IMR-90 (cell line): ENCODE results near the gene SLC66A2. TPM values are rescaled to one million over a fixed set of nuclear protein-coding genes. Genes with fewer than 3 reads are reported as not detected.

ENCODE experiments used
- ATAC-seq: fragments of 200-7000 bp; cut with Tn5 transposase; 2 replicates; pipeline ENCODE4 v1.9.1; 2020; ENCODE audit warnings: low read depth, mild to moderate bottlenecking, moderate library complexity
- BruUV-seq: library from RNA; stranded (reverse); fragments of 400-500 nt; replicated peaks from 2 replicates; lab custom pipeline; 2021; lab: Mats Ljungman, UMichigan
- CTCF ChIA-PET: fragments of 300-600 bp; formaldehyde crosslinking; extraction: SDS; loops from one replicate; lab custom pipeline; 2021; ENCODE audit warnings: antibody characterized with exemption; lab: Yijun Ruan, JAX
- POLR2A ChIA-PET: fragments of 300-600 bp; sonication (Branson Sonifier 250); formaldehyde crosslinking; loops from one replicate; lab custom pipeline; 2022; ENCODE audit warnings: antibody characterized with exemption; ENCODE audit not compliant: unreplicated experiment; lab: Charles Lee
- DNase-seq: peaks from one replicate; pipeline ENCODE4 v3.0.0; 2013
- H2AFZ ChIP-seq: replicated peaks from 2 replicates; pipeline ENCODE3; 2013; ENCODE audit warnings: low read length, mild to moderate bottlenecking; ENCODE audit not compliant: poor library complexity
- H2AK5ac ChIP-seq: 2 replicates; pipeline ENCODE4 v1.6.1; 2013; ENCODE audit warnings: low read depth, low read length, inconsistent platforms
- H2AK9ac ChIP-seq: replicated peaks from 2 replicates; pipeline ENCODE3; 2013; ENCODE audit warnings: mild to moderate bottlenecking, low read depth, low read length, moderate library complexity; ENCODE audit not compliant: poor library complexity
- H2BK120ac ChIP-seq: 2 replicates; pipeline ENCODE4 v1.6.1; 2013; ENCODE audit warnings: low read depth, low read length, inconsistent platforms
- H2BK15ac ChIP-seq: 3 replicates; pipeline ENCODE4 v1.6.1; 2013; ENCODE audit warnings: low read depth, low read length, inconsistent platforms
- H2BK20ac ChIP-seq: 2 replicates; pipeline ENCODE4 v1.6.1; 2013; ENCODE audit warnings: low read depth, mild to moderate bottlenecking, inconsistent platforms, low read length, moderate library complexity
- H2BK5ac ChIP-seq: 2 replicates; pipeline ENCODE4 v1.6.1; 2013; ENCODE audit warnings: mild to moderate bottlenecking, low read depth, low read length, inconsistent platforms; ENCODE audit not compliant: poor library complexity, severe bottlenecking
- H3K14ac ChIP-seq: replicated peaks from 2 replicates; pipeline ENCODE4 v1.6.1; 2013; ENCODE audit warnings: low read depth, low read length, inconsistent platforms
- H3K18ac ChIP-seq: 2 replicates; pipeline ENCODE4 v1.6.1; 2013; ENCODE audit warnings: low read depth, low read length, control low read depth
- H3K23ac ChIP-seq: 2 replicates; pipeline ENCODE4 v1.6.1; 2013; ENCODE audit warnings: low read depth, low read length, inconsistent platforms
- H3K27ac ChIP-seq: 2 replicates; pipeline ENCODE4 v1.5.1; 2013; ENCODE audit warnings: mild to moderate bottlenecking, control low read depth, low read length; ENCODE audit not compliant: insufficient read depth
- H3K27me3 ChIP-seq: 2 replicates; pipeline ENCODE4 v1.6.1; 2013; ENCODE audit warnings: low read length; ENCODE audit not compliant: control insufficient read depth, insufficient read depth
- H3K36me3 ChIP-seq: 2 replicates; pipeline ENCODE4 v1.6.1; 2013; ENCODE audit warnings: low read length, mixed read lengths; ENCODE audit not compliant: control insufficient read depth, insufficient read depth
- H3K4ac ChIP-seq: 2 replicates; pipeline ENCODE4 v1.6.1; 2013; ENCODE audit warnings: low read depth, low read length, inconsistent platforms
- H3K4me1 ChIP-seq: 2 replicates; pipeline ENCODE4 v1.6.1; 2013; ENCODE audit warnings: low read length, mixed read lengths; ENCODE audit not compliant: control insufficient read depth, insufficient read depth
- H3K4me2 ChIP-seq: 2 replicates; pipeline ENCODE4 v1.6.1; 2013; ENCODE audit warnings: low read depth, mild to moderate bottlenecking, control low read depth, low read length, moderate library complexity
- H3K4me3 ChIP-seq: 2 replicates; pipeline ENCODE4 v1.5.1; 2013; ENCODE audit warnings: low read depth, mild to moderate bottlenecking, control low read depth, low read length, moderate library complexity; ENCODE audit not compliant: insufficient read depth
- H3K56ac ChIP-seq: 2 replicates; pipeline ENCODE4 v1.6.1; 2013; ENCODE audit warnings: low read length, inconsistent platforms; ENCODE audit not compliant: insufficient read depth; ENCODE audit errors: extremely low read depth
- H3K79me1 ChIP-seq, 2 experiments: 2 replicates each; pipeline ENCODE4 v1.6.1; 2013; ENCODE audit warnings: low read length in 2 of 2, inconsistent platforms in 1 of 2, low read depth in 1 of 2
- H3K9ac ChIP-seq: 2 replicates; pipeline ENCODE4 v1.6.1; 2013; ENCODE audit warnings: low read depth, low read length, control low read depth
- H3K9me1 ChIP-seq: 2 replicates; pipeline ENCODE4 v1.6.1; 2013; ENCODE audit warnings: low read length, inconsistent platforms; ENCODE audit not compliant: insufficient read depth
- H3K9me3 ChIP-seq: 2 replicates; pipeline ENCODE4 v1.6.1; 2013; ENCODE audit warnings: low read length; ENCODE audit not compliant: control insufficient read depth, insufficient read depth
- H4K20me1 ChIP-seq: 2 replicates; pipeline ENCODE4 v1.6.1; 2013; ENCODE audit warnings: low read length, inconsistent platforms; ENCODE audit not compliant: insufficient read depth
- H4K5ac ChIP-seq: 2 replicates; pipeline ENCODE4 v1.6.1; 2013; ENCODE audit warnings: mild to moderate bottlenecking, low read depth, low read length, control low read depth
- H4K8ac ChIP-seq, 2 experiments: 2 replicates each; pipeline ENCODE4 v1.6.1; 2013; ENCODE audit warnings: low read depth in 2 of 2, low read length in 2 of 2, control low read depth in 1 of 2, inconsistent platforms in 1 of 2
- H4K91ac ChIP-seq: 2 replicates; pipeline ENCODE4 v1.6.1; 2013; ENCODE audit warnings: low read depth, low read length, inconsistent platforms; ENCODE audit not compliant: insufficient read depth
- WGBS, 2 experiments: methylation state at CpG; one replicate each; pipeline versions ENCODE4 v1.1.5 to v1.1.7; 2013; ENCODE audit warnings: missing lambda C conversion rate in 2 of 2; ENCODE audit not compliant: insufficient read length in 1 of 2; ENCODE audit errors: extremely low coverage in 2 of 2; 5-methylcytosine and 5-hydroxymethylcytosine counted together
- dilution Hi-C: fragments of 300-500 bp; cut with HindIII; formaldehyde crosslinking; loops from one replicate; pipeline ENCODE4 v1.14.3; 2018; ENCODE audit warnings: low sequenced_read_pairs; ENCODE audit not compliant: unreplicated experiment
- in situ Hi-C: fragments of 300-500 bp; cut with MboI; formaldehyde crosslinking; loops from 3 replicates; pipeline ENCODE4 v1.14.3; 2019; ENCODE audit warnings: low sequenced_read_pairs, inconsistent platforms, mixed read lengths
- intact Hi-C: fragments of 100-400 bp; cut with micrococcal nuclease; formaldehyde crosslinking; loops from 2 replicates; pipeline ENCODE4 v1.10.0; 2022
- polyA plus RNA-seq, 3 experiments: library from polyadenylated mRNA; depleted of rRNA; stranded (reverse); fragments of >200 nt; gene quantifications; 2 replicates each; pipeline ENCODE4 v1.2.3, GENCODE V29; 2012; ENCODE audit warnings: low replicate concordance in 1 of 3
- total RNA-seq: library from RNA; depleted of rRNA; stranded (reverse); fragments of >200 nt; gene quantifications from 2 replicates; pipeline ENCODE4 v1.2.3, GENCODE V29; 2012
- TF ChIP-seq, protein P1 (sequence below): fragments of 150-350 bp; IDR thresholded peaks from 2 replicates; pipeline ENCODE4 v1.6.1; 2016; ENCODE audit warnings: low read depth, mild to moderate bottlenecking, low read length, moderate library complexity, borderline replicate concordance

SLC66A2 gene
- total and polyA plus RNA-seq, 2 of the 4 experiments (the other 2 are of a cell fraction), result 17.6 to 23.5 TPM

DNA sequence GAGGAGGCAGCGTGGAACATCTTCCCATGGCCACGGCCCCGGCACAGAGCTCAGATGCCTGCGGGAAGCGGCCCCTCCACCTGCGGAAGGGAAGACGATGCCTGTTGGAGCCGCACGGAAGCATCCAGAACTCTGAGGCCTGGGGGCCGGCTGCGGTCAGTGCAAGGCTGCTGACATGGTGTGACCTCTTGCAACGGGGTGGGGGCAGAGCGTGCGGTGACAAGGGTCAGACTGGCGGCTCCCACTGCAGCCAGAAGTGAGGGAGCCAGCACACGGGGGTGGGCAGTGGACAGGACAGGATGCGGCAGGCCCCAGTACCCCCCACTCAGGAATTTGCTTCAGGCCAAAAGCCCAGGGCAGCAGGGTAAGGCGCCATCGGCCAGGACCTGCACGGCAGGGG, 48.8 kb downstream of the SLC66A2 start:
- ChIA-PET POLR2A (no interaction called here), CTCF (no interaction called here)
- dilution Hi-C loops, result no loop called here
- Histone ChIP-seq H3K14ac (no peak overlapping the region), H3K4ac (no peak overlapping the region), H3K18ac (no peak overlapping the region), H3K27ac (no peak overlapping the region), H4K91ac (no peak overlapping the region), H3K27me3 (no peaks in the 10 kb centered on the region), H3K79me1 (no peaks in the 10 kb centered on the region; a peak in 1 of 4 replicates), H3K23ac (no peak overlapping the region), H3K56ac (no peak overlapping the region), H2BK15ac (no peak overlapping the region), H3K9me1 (no peaks in the 10 kb centered on the region), H4K20me1 (no peaks in the 10 kb centered on the region; the same call in 1 of the 2 replicates), H4K8ac (no peak overlapping the region), H3K9me3 (peaks cover 32% of the 10 kb centered on the region), H2AK5ac (no peak overlapping the region), H2AFZ (no peak overlapping the region), H2BK20ac (no peak overlapping the region), H3K4me1 (peaks cover 4% of the 10 kb centered on the region), H2BK5ac (no peak overlapping the region), H3K4me3 (no peak overlapping the region), H2AK9ac (no peak overlapping the region), H3K4me2 (no peak overlapping the region), H2BK120ac (no peak overlapping the region), H3K9ac (no peak overlapping the region), H3K36me3 (peaks cover 33% of the 10 kb centered on the region), H4K5ac (no peak overlapping the region)
- intact Hi-C loops, result no loop called here
- ATAC-seq (no peak), DNase-seq (no peak)
- BruUV-seq, result TSS peak; percentile 29
- TF ChIP-seq, protein P1, sequence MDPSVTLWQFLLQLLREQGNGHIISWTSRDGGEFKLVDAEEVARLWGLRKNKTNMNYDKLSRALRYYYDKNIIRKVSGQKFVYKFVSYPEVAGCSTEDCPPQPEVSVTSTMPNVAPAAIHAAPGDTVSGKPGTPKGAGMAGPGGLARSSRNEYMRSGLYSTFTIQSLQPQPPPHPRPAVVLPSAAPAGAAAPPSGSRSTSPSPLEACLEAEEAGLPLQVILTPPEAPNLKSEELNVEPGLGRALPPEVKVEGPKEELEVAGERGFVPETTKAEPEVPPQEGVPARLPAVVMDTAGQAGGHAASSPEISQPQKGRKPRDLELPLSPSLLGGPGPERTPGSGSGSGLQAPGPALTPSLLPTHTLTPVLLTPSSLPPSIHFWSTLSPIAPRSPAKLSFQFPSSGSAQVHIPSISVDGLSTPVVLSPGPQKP, result no peak
- WGBS, 2 experiments, result 99% methylated on average over 12 of the region's 20 CpGs; no CpG with 5 or more reads in 1 of the 2 experiments
- in situ Hi-C loops, result no loop called here
